Stomach (tissue), 4 donors: ENCODE data around the gene PRKCZ.

Experiments used
- CTCF ChIP-seq, 7 experiments: fragments of 450-650 bp in 4 of 7; fragments of 200-600 bp in 3 of 7; sonication (generic) in 3 of 7; IDR thresholded peaks; one replicate each; pipeline ENCODE4 v1.5.1; 2016 to 2019; ENCODE audit warnings: antibody characterized with exemption in 7 of 7, control low read depth in 2 of 7, mild to moderate bottlenecking in 1 of 7
- EP300 ChIP-seq: sonication (generic); formaldehyde crosslinking; IDR thresholded peaks from one replicate; pipeline ENCODE4 v1.6.1; 2017; ENCODE audit warnings: antibody characterized with exemption
- POLR2A ChIP-seq, 4 donors: fragments of 450-650 bp; IDR thresholded peaks; one replicate each; pipeline ENCODE4 v1.6.1; 2016; ENCODE audit warnings: antibody characterized with exemption in 4 of 4, control low read depth in 2 of 4, mild to moderate bottlenecking in 1 of 4, moderate library complexity in 1 of 4
- POLR2AphosphoS5 ChIP-seq, 3 donors: sonication (generic); formaldehyde crosslinking; IDR thresholded peaks; one replicate each; pipeline ENCODE4 v1.6.1; 2016; ENCODE audit warnings: antibody characterized with exemption in 3 of 3

- TF ChIP-seq CTCF (IDR thresholded peaks at IDR 0.05) (peak in 1 of 7 experiments; percentile 18), POLR2A (IDR thresholded peaks at IDR 0.05) (no peak), EP300 (no peak), POLR2AphosphoS5 (IDR thresholded peaks at IDR 0.05) (no peak)
Observed at GRCh38 chr1:2108213-2108876, 58.1 kb downstream of the PRKCZ start.
